ENCODE results near the gene GABARAPL1.
"Not testable (repeated sequence)": the region's sequence is repeated elsewhere in the genome, so short reads cannot be mapped to it uniquely, and the experiment has no call there.

- not testable (repeated sequence) for TF ChIP-seq CTCF (CRISPR knock-in tag; IDR thresholded peaks at IDR 0.05); GABPA (IDR thresholded peaks at IDR 0.05; ENCODE audit: low read depth, low read length); GABPA (CRISPR knock-in tag; IDR thresholded peaks at IDR 0.05; ENCODE audit: low read depth); ZNF30 (CRISPR knock-in tag; IDR thresholded peaks at IDR 0.05); JUN (CRISPR knock-in tag; IDR thresholded peaks at IDR 0.05); HMGXB4 (CRISPR knock-in tag; IDR thresholded peaks at IDR 0.05; ENCODE audit: borderline replicate concordance in 1 of 2, low read depth in 1 of 2); AHR (CRISPR knock-in tag; IDR thresholded peaks at IDR 0.05); ZNF609 (CRISPR knock-in tag; IDR thresholded peaks at IDR 0.05; ENCODE audit: borderline replicate concordance); ATF1 (CRISPR knock-in tag; IDR thresholded peaks at IDR 0.05)
These were observed 12.7 kb downstream of the GABARAPL1 start for GRCh38 chr12:10225426-10225825.
